K562 (cell line): ENCODE measurements around the gene HMCN1. TPM values are rescaled to one million over a fixed set of nuclear protein-coding genes. Genes with fewer than 3 reads are reported as not detected.

ENCODE experiments used
- ATAC-seq: fragments of 200-7000 bp; cut with Tn5 transposase; 3 replicates; pipeline ENCODE4 v1.9.1; 2020; ENCODE audit warnings: moderate library complexity
- BruUV-seq: library from RNA; stranded (reverse); fragments of 400-500 nt; replicated peaks from 2 replicates; lab custom pipeline; 2021; lab: Mats Ljungman, UMichigan
- CTCF ChIA-PET: fragments of 300-600 bp; formaldehyde crosslinking; extraction: SDS; loops from one replicate; lab custom pipeline; 2021; ENCODE audit warnings: low intra/inter-chr PET ratio; lab: Yijun Ruan, JAX
- POLR2A ChIA-PET: fragments of 300-600, 350-650 bp; sonication (Branson Sonifier 250); formaldehyde crosslinking; extraction: SDS; loops from one replicate; lab custom pipeline; 2021; ENCODE audit warnings: antibody characterized with exemption, inconsistent platforms; lab: Yijun Ruan, JAX
- DNase-seq, 4 experiments: peaks; one replicate each; pipeline versions ENCODE4 v3.0.0 to v3.0.0-alpha.2; 2011 to 2018; ENCODE audit warnings: low spot score in 3 of 4, mixed read lengths in 3 of 4; ENCODE audit errors: extremely low read depth in 1 of 4
- FAIRE-seq: peaks from 2 replicates; lab custom pipeline; 2011; peaks lifted over from hg19 to GRCh38; lab: Jason Lieb, UNC
- H2AFZ ChIP-seq: 2 replicates; pipeline ENCODE4 v1.6.0; 2011; ENCODE audit warnings: low read depth, low read length, control low read depth, inconsistent platforms
- H3K27ac ChIP-seq: fragments of 200-600 bp; 3 replicates; pipeline ENCODE4 v1.8.0; 2011; ENCODE audit warnings: low read depth, mild to moderate bottlenecking, control low read depth, inconsistent platforms, low read length, moderate library complexity, mixed read lengths; ENCODE audit errors: extremely low read depth
- H3K27me3 ChIP-seq, 2 experiments: fragments of 300-600 bp in 1 of 2; 2 replicates in 1 of 2; 3 replicates in 1 of 2; pipeline versions ENCODE4 v1.6.0 to v1.8.0; 2011; ENCODE audit warnings: inconsistent platforms in 2 of 2, low read length in 2 of 2, mild to moderate bottlenecking in 1 of 2, mixed read lengths in 1 of 2, moderate library complexity in 1 of 2; ENCODE audit not compliant: control insufficient read depth in 2 of 2, insufficient read depth in 2 of 2
- H3K36me3 ChIP-seq: fragments of 300-600 bp; 3 replicates; pipeline ENCODE4 v1.8.0; 2011; ENCODE audit warnings: mild to moderate bottlenecking, low read length, inconsistent platforms; ENCODE audit not compliant: control insufficient read depth, insufficient read depth
- H3K4me1 ChIP-seq, 2 experiments: fragments of 200-600 bp in 1 of 2; replicated peaks in 1 of 2; 2 replicates in 1 of 2; 3 replicates in 1 of 2; pipeline versions ENCODE4 v1.5.1 to v1.8.0; 2011; ENCODE audit warnings: inconsistent platforms in 2 of 2, low read length in 2 of 2, mild to moderate bottlenecking in 1 of 2, mixed read lengths in 1 of 2, moderate library complexity in 1 of 2; ENCODE audit not compliant: control insufficient read depth in 2 of 2, insufficient read depth in 2 of 2
- H3K4me2 ChIP-seq: 2 replicates; pipeline ENCODE4 v1.6.1; 2011; ENCODE audit warnings: low read length, control low read depth, inconsistent platforms, mixed read lengths; ENCODE audit not compliant: insufficient read depth
- H3K4me3 ChIP-seq: fragments of 200-600 bp; sonication (generic), shearing (Covaris generic); 2 replicates; pipeline ENCODE4 v1.5.1; 2016; ENCODE audit warnings: control low read depth, inconsistent platforms
- H3K79me2 ChIP-seq: fragments of 200-600 bp; 3 replicates; pipeline ENCODE4 v1.8.0; 2011; ENCODE audit warnings: low read length, inconsistent platforms; ENCODE audit not compliant: control insufficient read depth, insufficient read depth
- H3K9ac ChIP-seq, 2 experiments: 2 replicates each; pipeline versions ENCODE4 v1.6.0 to v1.6.1; 2011; ENCODE audit warnings: low read depth in 2 of 2, low read length in 2 of 2, control low read depth in 1 of 2, inconsistent platforms in 1 of 2, mild to moderate bottlenecking in 1 of 2, mixed read lengths in 1 of 2; ENCODE audit not compliant: insufficient read depth in 1 of 2
- H3K9me1 ChIP-seq: one replicate; pipeline ENCODE4 v1.6.0; 2011; ENCODE audit warnings: inconsistent platforms, mild to moderate bottlenecking, low read length, moderate library complexity; ENCODE audit not compliant: control insufficient read depth, insufficient read depth
- H3K9me3 ChIP-seq: replicated peaks from 2 replicates; pipeline ENCODE4 v1.5.1; 2011; ENCODE audit warnings: low read depth, low read length, inconsistent platforms; ENCODE audit not compliant: control insufficient read depth, insufficient read depth
- H4K20me1 ChIP-seq: replicated peaks from 2 replicates; pipeline ENCODE4 v1.6.1; 2011; ENCODE audit warnings: low read length, inconsistent platforms, mixed read lengths; ENCODE audit not compliant: control insufficient read depth, insufficient read depth
- CREB3L1 ChIP-seq: fragments of 450-650 bp; IDR thresholded peaks from 2 replicates; pipeline ENCODE4 v1.6.1; 2014; ENCODE audit warnings: low read depth, mild to moderate bottlenecking, moderate library complexity, borderline replicate concordance
- KDM2B ChIP-seq: fragments of 250-450 bp; sonication (Bioruptor Pico); IDR thresholded peaks from 2 replicates; pipeline ENCODE4 v1.8.0; 2021; ENCODE audit warnings: mild to moderate bottlenecking, moderate library complexity
- NUFIP1 ChIP-seq: fragments of 450-650 bp; IDR thresholded peaks from 2 replicates; pipeline ENCODE4 v1.6.1; 2018; ENCODE audit not compliant: partially characterized antibody
- PYGO2 ChIP-seq: fragments of 450-650 bp; IDR thresholded peaks from 2 replicates; pipeline ENCODE4 v1.6.1; 2016; ENCODE audit warnings: mild to moderate bottlenecking, missing genetic modification characterization, moderate library complexity, missing compliant biosample characterization
- ZNF280B ChIP-seq: fragments of 250-450 bp; sonication (Bioruptor Pico); IDR thresholded peaks from 2 replicates; pipeline ENCODE4 v1.5.1; 2021; ENCODE audit warnings: mild to moderate bottlenecking
- ZNF696 ChIP-seq: fragments of 250-450 bp; sonication (Bioruptor Pico); conservative IDR thresholded peaks from 2 replicates; pipeline ENCODE4 v1.4.0; 2020; ENCODE audit warnings: mild to moderate bottlenecking, moderate library complexity
- WGBS: fragments of 100-300 bp; shearing (Covaris generic); methylation state at CpG from one replicate; pipeline ENCODE4 v1.1.6; 2016; ENCODE audit warnings: low coverage, mixed read lengths; ENCODE audit not compliant: insufficient coverage; ENCODE audit errors: missing lambda C conversion rate; 5-methylcytosine and 5-hydroxymethylcytosine counted together
- in situ Hi-C: fragments of 300-500 bp; cut with MboI; formaldehyde crosslinking; loops from 4 replicates; pipeline ENCODE4 v1.15.0; 2018; ENCODE audit warnings: inconsistent platforms, mixed read lengths
- intact Hi-C: fragments of 100-400 bp; cut with micrococcal nuclease; formaldehyde crosslinking; loops from 2 replicates; pipeline ENCODE4 v1.14.2; 2022
- polyA plus RNA-seq, 8 experiments: library from polyadenylated mRNA; depleted of rRNA in 4 of 8; stranded (reverse) in 5 of 8; unstranded in 3 of 8; fragments of >200 nt; fragmentation: Nextera tagmentation in 2 of 8; fragmentation: Illumina TruSeq in 1 of 8; extraction: Ambion mirVana in 2 of 8; extraction: Trizol in 1 of 8; gene quantifications; 2 replicates each; pipeline versions ENCODE4 v1.2.1 to v1.2.3, GENCODE V29; 2011 to 2014; ENCODE audit warnings: inconsistent platforms in 1 of 8, missing spikeins in 1 of 8
- total RNA-seq, 7 experiments: library from RNA; depleted of rRNA in 6 of 7; stranded (reverse); fragments of >200 nt in 6 of 7; fragmentation: Illumina TruSeq in 2 of 7; extraction: Trizol in 2 of 7; gene quantifications; 2 replicates each; pipeline versions ENCODE4 v1.2.1 to v1.2.3, GENCODE V29; 2011 to 2021; ENCODE audit warnings: low replicate concordance in 1 of 7
- TF ChIP-seq, protein P1 (sequence below), 2 experiments: IDR thresholded peaks; 2 replicates each; pipeline ENCODE4 v1.6.1; 2012; ENCODE audit warnings: improper control_type of control experiment in 2 of 2, low read depth in 2 of 2, low read length in 2 of 2, borderline replicate concordance in 1 of 2

Gene HMCN1
- total and polyA plus RNA-seq, 9 of the 15 experiments (the other 6 are each of a cell fraction or from before 2014, with no cell fraction given): 0.07 to 0.36 (median 0.21) TPM

GRCh38 chr1:185849014-185849413, 114.8 kb downstream of the HMCN1 start:
- no peak for ATAC-seq
- H3K79me2 ChIP-seq: no peaks in the 10 kb centered on the region
- H4K20me1 ChIP-seq: no peaks in the 10 kb centered on the region
- H3K9me1 ChIP-seq: no peaks in the 10 kb centered on the region
- no TSS peak for BruUV-seq
- in situ Hi-C loops: no loop called here
- WGBS: 6% methylated on average over 1 of the region's 1 CpG
- no peak overlapping the region for H3K27ac ChIP-seq
- no peak overlapping the region for H3K9ac ChIP-seq
- no peaks in the 10 kb centered on the region for H3K4me1 ChIP-seq
- no peak overlapping the region for H3K4me3 ChIP-seq
- no peak overlapping the region for H3K4me2 ChIP-seq
- TF ChIP-seq PYGO2 (tag): no peak
- TF ChIP-seq, all 486 proteins: peak for 0
- Histone ChIP-seq H3K9me3 (no peaks in the 10 kb centered on the region), H3K36me3 (no peaks in the 10 kb centered on the region), H2AFZ (no peak overlapping the region), H3K27me3 (no peaks in the 10 kb centered on the region)
- FAIRE-seq (no peak), DNase-seq (no peak)
- intact Hi-C loops: no loop called here
- CTCF ChIA-PET: no interaction called here
- POLR2A ChIA-PET: no interaction called here

DNA sequence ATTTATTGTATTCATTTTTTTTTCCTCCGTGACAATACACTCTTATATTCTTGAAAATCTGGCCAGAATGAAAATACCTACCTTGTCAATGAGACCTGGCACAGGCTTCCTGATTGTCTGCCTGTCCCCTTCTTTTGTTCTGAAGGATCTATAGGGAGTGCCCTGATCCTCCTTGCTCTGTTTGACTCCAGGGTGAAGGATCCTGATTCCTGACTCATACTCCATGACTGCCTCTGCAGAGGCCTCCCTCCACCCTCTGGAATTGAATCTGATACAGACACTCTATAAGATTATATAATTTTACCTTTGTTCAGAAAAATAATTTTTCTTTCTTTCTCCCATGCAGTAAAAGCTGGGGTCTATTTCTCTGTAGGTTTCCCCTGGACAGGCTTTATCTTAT, 116.2 kb downstream of the HMCN1 start:
- no peaks in the 10 kb centered on the region for H4K20me1 ChIP-seq
- H3K4me1 ChIP-seq: no peaks in the 10 kb centered on the region
- H2AFZ ChIP-seq: no peak overlapping the region
- no peak overlapping the region for H3K4me2 ChIP-seq
- H3K79me2 ChIP-seq: no peaks in the 10 kb centered on the region
- H3K4me3 ChIP-seq: no peak overlapping the region
- H3K36me3 ChIP-seq: no peaks in the 10 kb centered on the region
- 0% methylated on average over 1 of the region's 1 CpG for WGBS
- no peak overlapping the region for H3K27ac ChIP-seq
- ChIA-PET POLR2A (interaction anchor here (1.1 kb wide), 1 partner anchor 18 kb away, joined by 3 read pairs; no protein-coding TSS in a partner anchor), CTCF (no interaction called here)
- H3K27me3 ChIP-seq: no peaks in the 10 kb centered on the region
- no peak for ATAC-seq
- no peaks in the 10 kb centered on the region for H3K9me3 ChIP-seq
- H3K9ac ChIP-seq: no peak overlapping the region
- BruUV-seq: no TSS peak
- in situ Hi-C loops: no loop called here
- no peak for FAIRE-seq
- DNase-seq: no peak
- no peaks in the 10 kb centered on the region for H3K9me1 ChIP-seq
- intact Hi-C loops: no loop called here
- TF ChIP-seq, protein P1, sequence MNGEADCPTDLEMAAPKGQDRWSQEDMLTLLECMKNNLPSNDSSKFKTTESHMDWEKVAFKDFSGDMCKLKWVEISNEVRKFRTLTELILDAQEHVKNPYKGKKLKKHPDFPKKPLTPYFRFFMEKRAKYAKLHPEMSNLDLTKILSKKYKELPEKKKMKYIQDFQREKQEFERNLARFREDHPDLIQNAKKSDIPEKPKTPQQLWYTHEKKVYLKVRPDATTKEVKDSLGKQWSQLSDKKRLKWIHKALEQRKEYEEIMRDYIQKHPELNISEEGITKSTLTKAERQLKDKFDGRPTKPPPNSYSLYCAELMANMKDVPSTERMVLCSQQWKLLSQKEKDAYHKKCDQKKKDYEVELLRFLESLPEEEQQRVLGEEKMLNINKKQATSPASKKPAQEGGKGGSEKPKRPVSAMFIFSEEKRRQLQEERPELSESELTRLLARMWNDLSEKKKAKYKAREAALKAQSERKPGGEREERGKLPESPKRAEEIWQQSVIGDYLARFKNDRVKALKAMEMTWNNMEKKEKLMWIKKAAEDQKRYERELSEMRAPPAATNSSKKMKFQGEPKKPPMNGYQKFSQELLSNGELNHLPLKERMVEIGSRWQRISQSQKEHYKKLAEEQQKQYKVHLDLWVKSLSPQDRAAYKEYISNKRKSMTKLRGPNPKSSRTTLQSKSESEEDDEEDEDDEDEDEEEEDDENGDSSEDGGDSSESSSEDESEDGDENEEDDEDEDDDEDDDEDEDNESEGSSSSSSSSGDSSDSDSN (IDR thresholded peaks at IDR 0.05; ENCODE audit: borderline replicate concordance in 1 of 2, low read depth in 2 of 2, low read length in 2 of 2): no peak
- no peak for TF ChIP-seq ZNF696 (CRISPR knock-in tag)
- no peak for TF ChIP-seq KDM2B (CRISPR knock-in tag)
- TF ChIP-seq CREB3L1: no peak
- TF ChIP-seq NUFIP1: no peak
- no peak for TF ChIP-seq ZNF280B (CRISPR knock-in tag)
